ENCODE data around the gene GRID2. TPM values are rescaled to one million over a fixed set of nuclear protein-coding genes. Genes with fewer than 3 reads are reported as not detected.

GRID2 gene
- total and polyA plus RNA-seq, 2 of the 13 experiments (the other 11 are each of a cell fraction or from before 2014, with no cell fraction given) = not detected

DNA sequence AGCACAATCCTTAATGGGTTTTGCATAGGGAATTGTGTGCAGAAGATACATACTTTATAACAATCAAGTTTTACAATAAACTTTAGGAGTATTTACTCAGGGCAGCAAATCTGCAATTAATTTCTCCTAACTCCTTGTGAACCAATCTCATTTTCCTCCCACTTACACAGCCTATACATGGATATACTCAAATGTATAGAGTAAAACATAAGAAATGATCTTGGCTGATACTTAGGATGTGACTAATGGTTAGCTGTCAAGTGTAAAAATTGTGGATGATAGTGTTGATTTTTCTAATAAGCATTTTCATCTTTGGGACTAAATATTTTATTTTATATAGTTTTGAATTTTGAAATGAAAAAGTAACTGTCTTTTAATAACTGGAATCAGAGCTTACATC, 759.6 kb downstream of the GRID2 start:
- Histone ChIP-seq H3K27me3 (ENCODE audit: control insufficient read depth in 1 of 2, insufficient read depth in 2 of 2, low read length in 2 of 2) (no peaks in the 10 kb centered on the region; a peak in 1 of 5 replicates), H2AFZ (ENCODE audit: low read length) (no peak overlapping the region), H3K27ac (ENCODE audit: extremely low read length, insufficient read depth, low read length) (no peak overlapping the region), H3K79me2 (ENCODE audit: insufficient read depth, low read length) (no peaks in the 10 kb centered on the region), H3K36me3 (replicated peaks in 1 of 2; ENCODE audit: control insufficient read depth in 1 of 2, insufficient read depth in 2 of 2, low read length in 2 of 2) (no peaks in the 10 kb centered on the region), H3K4me2 (ENCODE audit: low read depth, low read length) (no peak overlapping the region), H4K20me1 (ENCODE audit: insufficient read depth, low read length) (no peaks in the 10 kb centered on the region), H3K9me3 (ENCODE audit: low read length) (no peaks in the 10 kb centered on the region), H3K4me3 (replicated peaks in 1 of 3; ENCODE audit: insufficient read depth in 1 of 3, low read depth in 2 of 3, low read length in 3 of 3) (no peak overlapping the region), H3K9ac (ENCODE audit: insufficient read depth, low read depth, low read length) (no peak overlapping the region), H3K4me1 (ENCODE audit: insufficient read depth, low read length) (no peaks in the 10 kb centered on the region)
- CTCF ChIA-PET (ENCODE audit: low intra/inter-chr PET ratio, low total read pairs) = no interaction called here
- intact Hi-C loops (cut with micrococcal nuclease; ENCODE audit: unreplicated experiment) (no loop called here), in situ Hi-C loops (cut with HindIII; ENCODE audit: extremely low pct_ligation_motif_present, low pct_unique_long_range_greater_than_20kb) (no loop called here)
- BruUV-seq (replicated peaks) = no TSS peak
- FAIRE-seq (no peak), ATAC-seq (no peak), DNase-seq (ENCODE audit: low spot score) (no peak)
- no peak for TF ChIP-seq ZNF788 (CRISPR knock-in tag; IDR thresholded peaks at IDR 0.05; ENCODE audit: borderline replicate concordance)
- TF ChIP-seq ZNF430 (CRISPR knock-in tag; IDR thresholded peaks at IDR 0.05) = no peak
- no peak for TF ChIP-seq ZNF333 (CRISPR knock-in tag; IDR thresholded peaks at IDR 0.05; ENCODE audit: borderline replicate concordance)
- TF ChIP-seq, protein P1, sequence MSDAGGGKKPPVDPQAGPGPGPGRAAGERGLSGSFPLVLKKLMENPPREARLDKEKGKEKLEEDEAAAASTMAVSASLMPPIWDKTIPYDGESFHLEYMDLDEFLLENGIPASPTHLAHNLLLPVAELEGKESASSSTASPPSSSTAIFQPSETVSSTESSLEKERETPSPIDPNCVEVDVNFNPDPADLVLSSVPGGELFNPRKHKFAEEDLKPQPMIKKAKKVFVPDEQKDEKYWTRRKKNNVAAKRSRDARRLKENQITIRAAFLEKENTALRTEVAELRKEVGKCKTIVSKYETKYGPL (CRISPR knock-in tag; IDR thresholded peaks at IDR 0.05) = no peak
- TF ChIP-seq MTA1 (CRISPR knock-in tag; IDR thresholded peaks at IDR 0.05; ENCODE audit: borderline replicate concordance) = no peak
- TF ChIP-seq ZNF569 (CRISPR knock-in tag; IDR thresholded peaks at IDR 0.05; ENCODE audit: borderline replicate concordance) = no peak
- TF ChIP-seq ATRX (CRISPR knock-in tag; IDR thresholded peaks at IDR 0.05; ENCODE audit: borderline replicate concordance) = no peak
- POLR2A ChIA-PET = no interaction called here

DNA sequence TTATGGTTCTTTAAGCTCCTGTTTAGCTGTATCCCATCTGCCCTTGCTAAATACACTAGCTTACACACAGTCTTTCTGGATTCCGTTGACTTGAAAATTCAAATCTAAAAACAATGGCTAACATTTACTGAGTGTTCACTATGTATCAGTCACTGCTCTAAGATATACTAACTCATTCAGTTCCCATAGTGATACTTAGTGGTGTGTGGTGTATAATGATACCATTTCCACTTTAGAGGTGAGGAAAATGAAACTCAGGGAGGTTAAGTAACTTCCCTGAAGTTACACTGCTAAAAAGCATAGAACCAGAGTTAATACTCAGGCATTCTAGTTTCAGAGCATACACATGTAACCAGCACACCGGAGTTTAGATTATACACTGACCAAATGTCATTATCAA, 762.0 kb downstream of the GRID2 start:
- ChIA-PET POLR2A (no interaction called here), CTCF (ENCODE audit: low intra/inter-chr PET ratio, low total read pairs) (no interaction called here)

More for the DNA sequence above, 762.0 kb downstream of the GRID2 start:
- DNase-seq (ENCODE audit: low spot score) = no peak
- Histone ChIP-seq H2AFZ (ENCODE audit: low read length) (no peak overlapping the region), H3K79me2 (ENCODE audit: insufficient read depth, low read length) (no peaks in the 10 kb centered on the region), H4K20me1 (ENCODE audit: insufficient read depth, low read length) (no peaks in the 10 kb centered on the region), H3K27ac (ENCODE audit: extremely low read length, insufficient read depth, low read length) (no peak overlapping the region), H3K27me3 (ENCODE audit: control insufficient read depth in 1 of 2, insufficient read depth in 2 of 2, low read length in 2 of 2) (no peaks in the 10 kb centered on the region; a peak in 1 of 5 replicates), H3K4me1 (ENCODE audit: insufficient read depth, low read length) (no peaks in the 10 kb centered on the region), H3K9ac (ENCODE audit: insufficient read depth, low read depth, low read length) (no peak overlapping the region), H3K36me3 (replicated peaks in 1 of 2; ENCODE audit: control insufficient read depth in 1 of 2, insufficient read depth in 2 of 2, low read length in 2 of 2) (no peaks in the 10 kb centered on the region), H3K4me3 (replicated peaks in 1 of 3; ENCODE audit: insufficient read depth in 1 of 3, low read depth in 2 of 3, low read length in 3 of 3) (no peak overlapping the region), H3K9me3 (ENCODE audit: low read length) (no peaks in the 10 kb centered on the region), H3K4me2 (ENCODE audit: low read depth, low read length) (no peak overlapping the region)
- FAIRE-seq = no peak
- no peak for TF ChIP-seq KLF12 (CRISPR knock-in tag; IDR thresholded peaks at IDR 0.05; ENCODE audit: borderline replicate concordance)
- in situ Hi-C loops (cut with HindIII; ENCODE audit: extremely low pct_ligation_motif_present, low pct_unique_long_range_greater_than_20kb) = no loop called here
- intact Hi-C loops (cut with micrococcal nuclease; ENCODE audit: unreplicated experiment) = no loop called here
- BruUV-seq (replicated peaks) = no TSS peak
- 2% methylated on average over 2 of the region's 2 CpGs for WGBS (ENCODE audit: low lambda C conversion rate)
- no peak for ATAC-seq

Data from HepG2 (cell line).